ENCODE results near the gene MED9. TPM values are rescaled to one million over a fixed set of nuclear protein-coding genes. Genes with fewer than 3 reads are reported as not detected.

The MED9 gene
- total RNA-seq, 1 experiment from 2014 or later, result 13.3 TPM

GRCh38 chr17:17515934-17516930 is 39.4 kb downstream of the MED9 start:
- Histone ChIP-seq H3K36me3 (no peaks in the 10 kb centered on the region), H3K4me3 (no peak overlapping the region), H3K9me3 (no peaks in the 10 kb centered on the region), H3K27me3 (no peaks in the 10 kb centered on the region)
- peak; percentile 61 for DNase-seq

DNA sequence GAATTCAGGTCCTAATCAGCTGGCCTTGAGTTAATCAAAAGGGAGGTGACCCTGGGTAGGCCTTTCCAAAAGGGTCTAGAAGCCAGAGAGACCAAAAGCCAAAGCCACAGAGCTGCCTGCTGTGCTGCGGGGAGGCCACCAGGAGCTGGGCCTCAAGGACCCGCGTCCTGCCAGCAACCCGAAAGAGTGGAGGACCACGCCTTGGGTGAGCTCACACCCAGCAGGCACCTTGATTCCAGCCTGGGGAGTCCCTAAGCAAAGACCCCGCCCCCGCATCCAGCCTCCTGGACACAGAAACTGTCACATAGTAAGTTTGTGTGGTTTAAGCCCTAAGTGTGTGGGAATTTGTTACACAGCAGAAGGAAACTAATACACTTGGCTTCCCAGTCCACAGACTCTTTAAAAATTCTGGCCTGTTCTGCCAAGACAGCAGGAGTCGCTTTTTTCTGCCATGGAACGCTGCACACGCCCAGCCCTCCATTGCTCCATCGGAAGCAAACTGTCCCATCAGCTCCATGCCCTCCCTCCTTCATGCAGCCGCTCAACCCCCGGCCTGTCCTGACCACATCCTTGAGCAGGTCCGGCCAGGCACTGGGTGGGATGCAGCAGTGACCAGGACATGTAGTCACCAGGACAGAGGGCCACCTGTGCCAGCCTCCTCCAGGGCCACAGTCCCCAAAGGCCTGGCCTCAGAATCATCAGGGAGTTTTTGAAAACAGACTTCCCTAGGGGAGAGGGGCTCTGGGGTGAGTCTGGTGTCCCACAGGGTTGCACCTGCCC is 40.3 kb downstream of the MED9 start:
- no peak overlapping the region for H3K4me3 ChIP-seq
- no peaks in the 10 kb centered on the region for H3K9me3 ChIP-seq
- H3K27me3 ChIP-seq, result no peaks in the 10 kb centered on the region
- DNase-seq, result no peak
- H3K36me3 ChIP-seq, result no peaks in the 10 kb centered on the region

GRCh38 chr17:17518014-17518413 is 41.2 kb downstream of the MED9 start:
- no peak overlapping the region for H3K4me3 ChIP-seq
- DNase-seq, result no peak
- H3K36me3 ChIP-seq, result no peaks in the 10 kb centered on the region

DNA sequence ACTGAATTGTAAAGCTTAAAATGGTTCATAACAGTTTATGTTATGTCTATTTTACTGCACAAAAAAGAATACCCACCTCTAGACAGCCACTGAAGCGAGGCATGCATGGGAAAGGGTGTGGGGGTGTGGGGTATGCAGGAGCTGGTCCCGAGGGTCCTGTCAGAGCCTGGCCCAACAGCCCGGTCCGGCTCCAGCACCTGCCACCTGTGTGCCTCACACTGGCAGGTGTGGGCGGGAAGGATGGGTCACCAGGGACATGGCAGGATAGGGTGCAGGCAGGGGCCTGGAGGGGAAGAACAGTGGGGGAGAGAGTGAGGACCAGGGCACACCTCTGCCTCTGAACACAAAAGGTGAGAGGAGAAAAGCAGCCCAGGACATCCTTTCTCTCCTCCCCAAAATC is 42.2 kb downstream of the MED9 start:
- Histone ChIP-seq H3K27me3 (no peaks in the 10 kb centered on the region), H3K36me3 (no peaks in the 10 kb centered on the region), H3K9me3 (no peaks in the 10 kb centered on the region), H3K4me3 (no peak overlapping the region)
- no peak for DNase-seq

More at GRCh38 chr17:17518014-17518413, 41.2 kb downstream of the MED9 start:
- Histone ChIP-seq H3K27me3 (no peaks in the 10 kb centered on the region), H3K9me3 (no peaks in the 10 kb centered on the region)

- Histone ChIP-seq H3K4me3 (no peak overlapping the region), H3K36me3 (no peaks in the 10 kb centered on the region)
Observed at GRCh38 chr17:17519886-17520285, 43.1 kb downstream of the MED9 start.

DNA sequence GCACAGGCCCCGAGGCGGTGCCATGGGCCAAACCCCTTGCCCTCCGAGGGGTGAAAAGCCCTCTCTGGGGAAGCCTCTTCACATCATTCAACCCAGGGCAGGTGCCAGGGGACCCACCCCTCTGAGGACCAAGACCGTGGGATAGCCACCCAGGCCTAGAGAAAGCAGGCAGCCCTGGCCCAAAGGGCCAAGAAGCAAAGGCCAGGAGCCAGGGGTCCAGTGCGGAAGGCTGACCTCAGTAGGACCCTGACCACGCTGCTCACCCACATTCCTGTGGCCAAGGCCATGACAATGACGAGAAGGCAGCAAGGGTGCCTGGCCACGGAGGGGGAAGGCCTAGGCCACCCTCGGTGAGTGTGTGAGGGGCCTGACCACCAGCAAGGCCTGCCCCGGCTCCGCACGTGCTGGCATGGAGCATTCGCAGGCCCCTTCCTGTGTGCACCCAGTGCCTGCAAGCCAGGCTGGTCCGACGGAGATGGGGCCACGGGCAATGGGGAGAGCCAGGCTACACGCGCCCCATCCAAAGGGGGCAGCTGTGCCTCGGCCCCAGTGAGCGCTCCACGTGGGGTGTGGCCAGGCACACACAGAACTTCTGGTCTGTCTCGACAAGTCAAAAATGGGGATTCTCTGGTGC is 43.9 kb downstream of the MED9 start:
- Histone ChIP-seq H3K4me3 (no peak overlapping the region), H3K9me3 (no peaks in the 10 kb centered on the region), H3K27me3 (no peaks in the 10 kb centered on the region), H3K36me3 (no peaks in the 10 kb centered on the region)
- DNase-seq, result no peak

More at GRCh38 chr17:17519886-17520285, 43.1 kb downstream of the MED9 start:
- Histone ChIP-seq H3K9me3 (no peaks in the 10 kb centered on the region), H3K27me3 (no peaks in the 10 kb centered on the region)
- no peak for DNase-seq

GRCh38 chr17:17523001-17523730 is 46.4 kb downstream of the MED9 start:
- H3K4me3 ChIP-seq, result no peak overlapping the region
- no peaks in the 10 kb centered on the region for H3K36me3 ChIP-seq
- H3K27me3 ChIP-seq, result no peaks in the 10 kb centered on the region
- no peaks in the 10 kb centered on the region for H3K9me3 ChIP-seq
- DNase-seq, result no peak

DNA sequence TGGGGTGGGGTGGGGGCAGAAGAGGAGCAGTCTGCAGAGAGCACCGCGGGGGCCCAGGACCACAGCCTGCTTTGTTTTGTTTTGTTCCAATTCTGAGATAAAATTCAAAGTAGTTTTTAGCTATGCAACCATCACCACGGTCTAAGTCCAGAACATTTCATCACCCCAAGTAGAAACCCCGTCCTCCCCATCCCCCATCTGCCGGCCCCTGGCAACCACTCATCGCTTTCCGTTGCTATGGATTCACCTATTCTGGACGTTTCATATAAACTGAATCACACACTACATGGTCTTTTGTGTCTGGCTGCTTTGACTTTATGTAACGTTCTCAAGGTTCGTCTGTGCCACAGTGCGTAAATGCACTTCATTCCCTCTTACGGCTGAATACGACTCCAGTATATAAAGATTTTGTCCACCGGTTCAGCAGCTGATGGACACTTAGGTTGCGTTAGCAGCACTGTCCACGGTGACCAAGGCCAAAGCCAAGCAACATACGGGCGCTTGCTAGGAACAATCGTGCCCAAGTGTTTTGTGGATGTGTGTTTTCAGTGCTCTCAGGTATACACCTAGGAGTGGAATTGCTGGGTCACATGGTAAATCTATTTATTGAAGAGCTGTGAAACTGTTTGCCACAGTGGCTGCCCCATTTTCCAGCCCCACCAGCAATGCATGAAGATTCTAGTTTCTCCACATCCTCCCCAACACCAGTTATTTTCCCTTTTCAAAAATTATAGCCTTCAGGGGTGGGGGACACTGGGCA is 47.1 kb downstream of the MED9 start:
- no peak for DNase-seq
- no peaks in the 10 kb centered on the region for H3K36me3 ChIP-seq

DNA sequence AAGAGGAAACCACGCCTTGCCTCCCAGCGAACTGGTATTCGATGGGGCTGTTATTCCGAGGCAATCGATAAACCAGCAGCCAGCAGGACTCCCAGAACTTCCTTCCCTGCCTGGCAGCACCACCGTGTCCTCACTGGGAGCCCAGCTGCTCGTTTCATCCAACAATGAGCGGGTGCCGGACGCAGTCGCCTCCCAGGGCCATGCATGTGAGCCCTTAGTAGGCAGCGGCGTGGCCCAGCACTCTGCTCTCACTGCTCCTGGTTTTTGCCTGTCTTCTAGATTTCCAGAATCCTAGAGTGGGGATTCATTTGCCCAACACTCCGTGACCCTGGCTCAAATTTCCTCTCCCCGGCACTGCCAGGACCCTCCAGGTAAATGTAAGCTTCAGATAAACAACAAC is 48.5 kb downstream of the MED9 start:
- Histone ChIP-seq H3K27me3 (no peaks in the 10 kb centered on the region), H3K36me3 (no peaks in the 10 kb centered on the region), H3K9me3 (no peaks in the 10 kb centered on the region), H3K4me3 (no peak overlapping the region)
- no peak for DNase-seq

More for the DNA sequence above, 47.1 kb downstream of the MED9 start:
- H3K4me3 ChIP-seq, result no peak overlapping the region
- no peaks in the 10 kb centered on the region for H3K9me3 ChIP-seq
- H3K27me3 ChIP-seq, result no peaks in the 10 kb centered on the region

DNA sequence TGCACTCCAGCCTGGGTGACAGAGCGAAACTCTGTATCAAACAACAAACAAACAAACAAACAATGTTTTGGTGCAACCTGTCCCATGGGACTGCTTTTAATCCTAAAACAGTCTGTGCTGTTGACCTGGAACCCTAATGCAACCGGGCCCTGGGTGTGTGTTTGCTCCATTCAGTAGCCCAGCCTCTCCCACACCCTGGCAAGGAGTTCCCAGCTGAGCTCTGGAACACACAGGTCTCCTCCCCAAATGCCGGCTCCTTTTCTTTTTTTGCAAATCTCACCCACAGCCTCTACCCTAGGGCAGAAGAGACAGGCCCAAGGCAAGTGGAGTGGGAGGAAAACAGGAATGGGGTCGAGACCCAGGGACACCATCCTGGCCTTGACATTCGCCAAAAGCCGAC is 49.2 kb downstream of the MED9 start:
- Histone ChIP-seq H3K36me3 (no peaks in the 10 kb centered on the region), H3K27me3 (no peaks in the 10 kb centered on the region), H3K9me3 (no peaks in the 10 kb centered on the region), H3K4me3 (no peak overlapping the region)
- no peak for DNase-seq

DNA sequence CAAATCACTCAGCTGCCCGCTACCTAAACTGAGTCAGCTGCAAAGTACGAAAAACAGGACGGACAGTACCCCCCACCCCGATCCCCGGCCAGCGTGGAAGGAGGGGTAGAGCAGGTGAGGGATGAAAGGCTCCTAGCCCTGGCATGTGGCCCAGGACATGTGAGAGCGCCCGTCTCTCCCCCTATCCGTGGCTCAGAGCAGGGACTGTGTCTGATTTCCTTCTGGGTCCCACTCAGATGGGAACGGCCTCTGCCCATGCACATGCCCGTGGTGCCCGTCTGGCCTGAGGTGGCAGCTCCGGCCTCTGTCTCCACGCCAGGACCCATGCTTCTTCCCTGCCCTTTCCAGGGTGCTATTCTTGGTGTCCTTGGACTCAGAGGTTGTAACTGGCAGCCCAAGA is 49.6 kb downstream of the MED9 start:
- no peak for DNase-seq

GRCh38 chr17:17527534-17527933 is 50.7 kb downstream of the MED9 start:
- Histone ChIP-seq H3K36me3 (no peaks in the 10 kb centered on the region), H3K27me3 (no peaks in the 10 kb centered on the region), H3K9me3 (no peaks in the 10 kb centered on the region), H3K4me3 (no peak overlapping the region)
- no peak for DNase-seq

More for the DNA sequence above, 49.6 kb downstream of the MED9 start:
- H3K9me3 ChIP-seq, result no peaks in the 10 kb centered on the region
- H3K36me3 ChIP-seq, result no peaks in the 10 kb centered on the region
- no peaks in the 10 kb centered on the region for H3K27me3 ChIP-seq
- no peak overlapping the region for H3K4me3 ChIP-seq

GRCh38 chr17:17527956-17528500 is 51.2 kb downstream of the MED9 start:
- no peak overlapping the region for H3K4me3 ChIP-seq
- no peaks in the 10 kb centered on the region for H3K9me3 ChIP-seq
- no peaks in the 10 kb centered on the region for H3K27me3 ChIP-seq
- no peaks in the 10 kb centered on the region for H3K36me3 ChIP-seq
- DNase-seq, result no peak

GRCh38 chr17:17528696-17529652 is 52.2 kb downstream of the MED9 start:
- no peak for DNase-seq
- no peaks in the 10 kb centered on the region for H3K27me3 ChIP-seq
- no peaks in the 10 kb centered on the region for H3K9me3 ChIP-seq
- H3K4me3 ChIP-seq, result no peak overlapping the region
- no peaks in the 10 kb centered on the region for H3K36me3 ChIP-seq

Data from MG63 (cell line).